ENCODE results near the gene DRP2.

DRP2 gene

GRCh38 chrX:101237041-101237440 is 17.5 kb downstream of the DRP2 start:
- H3K4me3 ChIP-seq (ENCODE audit: low read depth, low read length): no peak overlapping the region
- no peak for DNase-seq (ENCODE audit: low read depth)
- no peak for TF ChIP-seq CTCF (conservative IDR thresholded peaks at IDR 0.05; ENCODE audit: low read depth, low read length)

GRCh38 chrX:101241531-101241930 is 21.9 kb downstream of the DRP2 start:
- no peak overlapping the region for H3K4me3 ChIP-seq (ENCODE audit: low read depth, low read length)
- DNase-seq (ENCODE audit: low read depth): no peak
- no peak for TF ChIP-seq CTCF (conservative IDR thresholded peaks at IDR 0.05; ENCODE audit: low read depth, low read length)

- H3K4me3 ChIP-seq (ENCODE audit: low read depth, low read length): no peak overlapping the region
- no peak for TF ChIP-seq CTCF (conservative IDR thresholded peaks at IDR 0.05; ENCODE audit: low read depth, low read length)
- peak; percentile 13 for DNase-seq (ENCODE audit: low read depth)
Measured at GRCh38 chrX:101252634-101253033, 33.0 kb downstream of the DRP2 start.

- no peak for TF ChIP-seq CTCF (conservative IDR thresholded peaks at IDR 0.05; ENCODE audit: low read depth, low read length)
- DNase-seq (ENCODE audit: low read depth): peak; percentile 76
- no peak overlapping the region for H3K4me3 ChIP-seq (ENCODE audit: low read depth, low read length)
Measured at GRCh38 chrX:101257448-101258258, 38.1 kb downstream of the DRP2 start.

GRCh38 chrX:101258259-101258581 is 38.6 kb downstream of the DRP2 start:
- H3K4me3 ChIP-seq (ENCODE audit: low read depth, low read length): no peak overlapping the region
- no peak for TF ChIP-seq CTCF (conservative IDR thresholded peaks at IDR 0.05; ENCODE audit: low read depth, low read length)
- no peak for DNase-seq (ENCODE audit: low read depth)

- no peak overlapping the region for H3K4me3 ChIP-seq (ENCODE audit: low read depth, low read length)
- TF ChIP-seq CTCF (conservative IDR thresholded peaks at IDR 0.05; ENCODE audit: low read depth, low read length): peak; percentile 57
- peak; percentile 36 for DNase-seq (ENCODE audit: low read depth)
Measured at GRCh38 chrX:101260435-101260834, 40.8 kb downstream of the DRP2 start.

GRCh38 chrX:101262590-101262989 is 43.0 kb downstream of the DRP2 start:
- H3K4me3 ChIP-seq (ENCODE audit: low read depth, low read length): no peak overlapping the region
- TF ChIP-seq CTCF (conservative IDR thresholded peaks at IDR 0.05; ENCODE audit: low read depth, low read length): no peak
- no peak for DNase-seq (ENCODE audit: low read depth)
